A673 (cell line): Measurements from ENCODE around the gene SYNJ1.

Experiments
- CTCF ChIP-seq: fragments of 300-800, 200-600 bp; sonication (generic); conservative IDR thresholded peaks from 2 replicates; pipeline ENCODE4 v1.5.1; 2017; ENCODE audit warnings: low read depth, mild to moderate bottlenecking, antibody characterized with exemption, low read length, moderate library complexity, mixed read lengths
- EZH2 ChIP-seq: fragments of 200-600 bp; sonication (generic); IDR thresholded peaks from 2 replicates; pipeline ENCODE4 v1.6.1; 2017; ENCODE audit warnings: borderline replicate concordance, low read depth, mild to moderate bottlenecking, mixed read lengths, antibody characterized with exemption, low read length; ENCODE audit not compliant: poor library complexity, severe bottlenecking

DNA sequence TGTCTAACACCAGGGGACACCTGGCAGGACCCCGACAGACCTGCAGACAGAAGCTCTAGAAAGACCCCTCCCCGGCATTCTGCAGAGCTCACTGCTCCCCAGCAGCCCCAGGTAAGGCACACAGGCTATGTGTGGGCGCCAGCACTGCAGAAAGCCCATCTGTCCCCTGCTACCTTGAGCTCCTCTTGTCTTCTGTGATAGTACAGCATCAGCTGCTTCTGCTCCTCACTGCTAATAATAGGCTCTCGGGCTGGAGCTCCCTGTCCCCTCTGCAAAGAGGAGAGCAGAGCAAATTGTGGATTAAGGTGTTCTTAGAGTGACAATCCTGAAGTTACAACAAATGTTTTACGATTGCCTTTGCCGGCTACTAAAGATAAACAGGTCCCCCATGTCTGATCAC is 125.7 kb downstream of the SYNJ1 start:
- TF ChIP-seq CTCF = no peak
- TF ChIP-seq EZH2 = no peak
